Measurements from ENCODE around the gene JUP. TPM values are rescaled to one million over a fixed set of nuclear protein-coding genes. Genes with fewer than 3 reads are reported as not detected.

The JUP gene
- total RNA-seq, 1 donor from 2014 or later, result 78.2 TPM

GRCh38 chr17:41811549-41812380 is 25.3 kb upstream of the JUP start, which contains the start of gene P3H4:
Gene P3H4 (minus strand): TSS chr17:41811949. CDS start chr17:41811915, 34 bp downstream.
- ATAC-seq, result peak; percentile 83
- peak; percentile 85 for DNase-seq (ENCODE audit: low spot score)
- intact Hi-C loops (cut with DNase I), result no loop called here

GRCh38 chr17:41810659-41811548 is 24.4 kb upstream of the JUP start:
- no peak for DNase-seq (ENCODE audit: low spot score)
- ATAC-seq, result no peak
- intact Hi-C loops (cut with DNase I), result no loop called here

- DNase-seq (ENCODE audit: low spot score) (no peak), ATAC-seq (no peak)
- intact Hi-C loops (cut with DNase I), result no loop called here
These were observed 20.4 kb upstream of the JUP start for GRCh38 chr17:41806685-41807445.

- DNase-seq (ENCODE audit: low spot score) (no peak), ATAC-seq (no peak)
- intact Hi-C loops (cut with DNase I), result no loop called here
These were observed 16.8 kb upstream of the JUP start for GRCh38 chr17:41803049-41804020.

- ATAC-seq (peak; percentile 91), DNase-seq (ENCODE audit: low spot score) (peak; percentile 91)
- intact Hi-C loops (cut with DNase I), result loop anchor here (2.0 kb wide), 1 partner anchor 65 kb away; no protein-coding TSS in a partner anchor
These were observed 15.1 kb upstream of the JUP start for GRCh38 chr17:41801374-41802271.

GRCh38 chr17:41800601-41801373 is 14.3 kb upstream of the JUP start:
- intact Hi-C loops (cut with DNase I), result loop anchor here (2.0 kb wide), 1 partner anchor 64 kb away; no protein-coding TSS in a partner anchor
- DNase-seq (ENCODE audit: low spot score), result no peak
- peak; percentile 49 for ATAC-seq

GRCh38 chr17:41799366-41799765 is 12.9 kb upstream of the JUP start:
- intact Hi-C loops (cut with DNase I), result no loop called here
- DNase-seq (ENCODE audit: low spot score), result no peak
- no peak for ATAC-seq

- DNase-seq (ENCODE audit: low spot score) (no peak), ATAC-seq (no peak)
- intact Hi-C loops (cut with DNase I), result no loop called here
These were observed 10.9 kb upstream of the JUP start for GRCh38 chr17:41797377-41797776.

- no peak for ATAC-seq
- intact Hi-C loops (cut with DNase I), result no loop called here
- DNase-seq (ENCODE audit: low spot score), result no peak
These were observed 9.8 kb upstream of the JUP start for GRCh38 chr17:41796121-41796895.

GRCh38 chr17:41794540-41794975 is 8.0 kb upstream of the JUP start:
- intact Hi-C loops (cut with DNase I), result no loop called here
- DNase-seq (ENCODE audit: low spot score) (no peak), ATAC-seq (no peak)

GRCh38 chr17:41793784-41794539 is 7.5 kb upstream of the JUP start:
- intact Hi-C loops (cut with DNase I), result no loop called here
- ATAC-seq, result peak; percentile 3
- DNase-seq (ENCODE audit: low spot score), result no peak

GRCh38 chr17:41792845-41793783 is 6.6 kb upstream of the JUP start:
- ATAC-seq (peak; percentile 46), DNase-seq (ENCODE audit: low spot score) (no peak)
- intact Hi-C loops (cut with DNase I), result no loop called here

GRCh38 chr17:41787021-41787418 is 509 bp upstream of the JUP start:
- intact Hi-C loops (cut with DNase I), result no loop called here
- no peak for DNase-seq (ENCODE audit: low spot score)

GRCh38 chr17:41785859-41786226 is 668 bp downstream of the JUP start:
- DNase-seq (ENCODE audit: low spot score) (no peak), ATAC-seq (peak; percentile 14)

More at GRCh38 chr17:41787021-41787418, 509 bp upstream of the JUP start:
- no peak for ATAC-seq

More at GRCh38 chr17:41785859-41786226, 668 bp downstream of the JUP start:
- intact Hi-C loops (cut with DNase I), result no loop called here

Data from sciatic nerve (tissue), 2 donors.